CD8-positive, alpha-beta memory T cell (primary cell): Measurements from ENCODE around the gene RNU1-1. TPM values are rescaled to one million over a fixed set of nuclear protein-coding genes. Genes with fewer than 3 reads are reported as not detected.

Experiments
- CTCF ChIA-PET: fragments of 350-600 bp; sonication (Branson Sonifier 250); formaldehyde crosslinking; loops from one replicate; lab custom pipeline; 2021; ENCODE audit warnings: antibody characterized with exemption; lab: Charles Lee
- POLR2A ChIA-PET: fragments of 350-600 bp; sonication (Branson Sonifier 250); formaldehyde crosslinking; loops from one replicate; lab custom pipeline; 2021; ENCODE audit warnings: antibody characterized with exemption; lab: Charles Lee
- DNase-seq, 5 donors: peaks; one replicate each; pipeline versions ENCODE4 v3.0.0 to v3.0.0-alpha.2; 2020 to 2022; ENCODE audit warnings: mixed read lengths in 1 of 5
- H3K27ac ChIP-seq: one replicate; pipeline ENCODE4 v1.7.0; 2013; ENCODE audit warnings: low read depth, mild to moderate bottlenecking, low read length, moderate library complexity
- H3K27me3 ChIP-seq: 2 replicates; pipeline ENCODE4 v1.7.0; 2013; ENCODE audit warnings: low read length, mild to moderate bottlenecking; ENCODE audit not compliant: insufficient read depth, poor library complexity, severe bottlenecking
- H3K36me3 ChIP-seq: 2 replicates; pipeline ENCODE4 v1.7.0; 2013; ENCODE audit warnings: mild to moderate bottlenecking, low read length, moderate library complexity; ENCODE audit not compliant: insufficient read depth
- H3K4me1 ChIP-seq: 2 replicates; pipeline ENCODE4 v1.7.0; 2013; ENCODE audit warnings: mild to moderate bottlenecking, low read length, moderate library complexity; ENCODE audit not compliant: insufficient read depth
- H3K4me3 ChIP-seq: 2 replicates; pipeline ENCODE4 v1.7.0; 2013; ENCODE audit warnings: mild to moderate bottlenecking, low read length
- H3K9me3 ChIP-seq: 2 replicates; pipeline ENCODE4 v1.7.0; 2013; ENCODE audit warnings: mild to moderate bottlenecking, low read length
- H3K27ac Mint-ChIP-seq, 8 donors: one replicate each; pipeline ENCODE4 v1.8.0; 2020 to 2021; ENCODE audit warnings: mixed read lengths in 8 of 8, mild to moderate bottlenecking in 6 of 8, inconsistent platforms in 3 of 8, moderate library complexity in 3 of 8
- H3K27me3 Mint-ChIP-seq, 2 donors: one replicate each; pipeline ENCODE4 v1.8.0; 2020 to 2021; ENCODE audit warnings: mixed read lengths in 2 of 2, mild to moderate bottlenecking in 1 of 2, moderate library complexity in 1 of 2
- H3K36me3 Mint-ChIP-seq, 3 donors: one replicate each; pipeline ENCODE4 v1.8.0; 2020 to 2021; ENCODE audit warnings: mixed read lengths in 3 of 3, inconsistent platforms in 1 of 3, mild to moderate bottlenecking in 1 of 3
- H3K4me1 Mint-ChIP-seq, 3 donors: one replicate each; pipeline ENCODE4 v1.8.0; 2020 to 2021; ENCODE audit warnings: mixed read lengths in 3 of 3, inconsistent platforms in 1 of 3, mild to moderate bottlenecking in 1 of 3
- H3K4me3 Mint-ChIP-seq, 7 donors: one replicate each; pipeline ENCODE4 v1.8.0; 2020 to 2021; ENCODE audit warnings: mixed read lengths in 7 of 7, mild to moderate bottlenecking in 6 of 7, moderate library complexity in 4 of 7, inconsistent platforms in 2 of 7
- H3K9me3 Mint-ChIP-seq, 5 donors: one replicate each; pipeline ENCODE4 v1.8.0; 2020 to 2022; ENCODE audit warnings: mixed read lengths in 5 of 5, mild to moderate bottlenecking in 3 of 5, moderate library complexity in 2 of 5, inconsistent platforms in 1 of 5
- polyA plus RNA-seq: library from polyadenylated mRNA; unstranded; fragments of 300-500 nt; fragmentation: Illumina TruSeq; gene quantifications from one replicate; pipeline ENCODE4 v1.2.3, GENCODE V29; 2021
- total RNA-seq, 2 experiments: library from RNA; stranded (reverse); gene quantifications; one replicate each; pipeline ENCODE4 v1.2.3, GENCODE V29; 2021

RNU1-1 gene
- total and polyA plus RNA-seq, 3 experiments from 2014 or later = 1,293 to 1,300 TPM; not detected in 1

DNA sequence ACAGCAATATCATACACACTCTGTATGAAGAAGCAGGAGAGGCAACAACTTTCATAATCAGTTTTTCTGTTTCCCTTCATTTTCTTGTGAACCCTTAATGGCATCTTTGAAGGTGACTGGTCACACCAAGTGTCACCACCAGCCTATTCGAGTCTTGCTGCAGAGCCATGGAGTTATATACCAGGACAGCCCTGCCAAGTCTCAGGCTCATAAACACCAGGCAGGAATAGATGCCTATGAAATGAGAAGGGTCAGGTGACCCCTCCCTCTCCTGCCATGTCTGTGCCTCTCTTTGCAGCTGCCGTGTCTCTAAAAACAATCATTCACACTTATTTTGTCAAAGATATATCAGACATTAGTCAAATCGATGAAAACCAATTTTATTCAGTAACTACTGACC lies 45.5 kb downstream of the RNU1-1 start:
- no peaks in the 10 kb centered on the region for H3K9me3 ChIP-seq
- Mint-ChIP-seq H3K9me3 (no peaks in the 10 kb centered on the region), H3K4me1 (peaks cover 3 to 17% (median 8%) of the 10 kb centered on the region in 3 donors), H3K36me3 (peaks cover 5 to 55% (median 12%) of the 10 kb centered on the region in 3 donors), H3K27ac (peak overlapping the region in 2 of 8 donors; percentile 5 to 6), H3K27me3 (no peaks in the 10 kb centered on the region), H3K4me3 (no peak overlapping the region)
- no peak for DNase-seq
- no peaks in the 10 kb centered on the region for H3K27me3 ChIP-seq
- CTCF ChIA-PET = no interaction called here
- POLR2A ChIA-PET = no interaction called here
- no peak overlapping the region for H3K27ac ChIP-seq
- no peaks in the 10 kb centered on the region for H3K4me1 ChIP-seq
- peaks cover 12% of the 10 kb centered on the region for H3K36me3 ChIP-seq
- H3K4me3 ChIP-seq = no peak overlapping the region

DNA sequence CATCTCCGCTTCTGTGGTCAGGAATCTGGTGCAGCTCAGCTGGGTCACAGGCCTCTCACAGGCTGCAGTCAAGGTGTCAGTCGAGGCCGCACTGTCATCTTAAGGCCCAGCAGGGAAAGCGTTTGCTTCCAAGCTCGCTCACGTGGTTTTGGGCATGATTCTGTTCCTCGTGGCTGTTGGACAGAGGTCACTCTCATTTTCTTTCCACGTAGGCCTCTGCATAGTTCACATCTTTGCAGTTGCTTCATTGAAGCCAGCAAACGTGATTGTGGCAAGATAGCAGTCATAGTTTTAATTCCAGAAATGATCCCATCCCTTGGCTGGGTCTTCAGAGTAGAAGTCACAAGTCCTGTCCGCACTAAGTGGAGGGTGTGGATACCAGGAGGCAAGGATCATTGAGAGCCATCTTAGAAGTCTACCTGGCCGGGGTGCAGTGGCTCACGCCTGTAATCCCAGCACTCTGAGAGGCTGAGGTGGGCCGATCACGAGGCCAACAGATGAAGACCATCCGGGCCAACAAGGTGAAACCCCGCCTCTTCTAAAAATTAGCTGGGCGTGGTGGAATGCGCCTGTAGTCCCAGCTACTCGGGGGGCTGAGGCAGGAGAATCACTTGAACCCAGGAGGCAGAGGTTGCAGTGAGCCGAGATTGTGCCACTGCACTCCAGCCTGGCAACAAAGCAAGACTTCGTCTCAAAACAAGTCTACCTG lies 49.0 kb downstream of the RNU1-1 start:
- peaks cover 4 to 20% (median 17%) of the 10 kb centered on the region in 3 donors for H3K4me1 Mint-ChIP-seq
- no peaks in the 10 kb centered on the region for H3K27me3 Mint-ChIP-seq
- no peak overlapping the region for H3K4me3 ChIP-seq
- no peak overlapping the region for H3K4me3 Mint-ChIP-seq
- H3K9me3 ChIP-seq = no peaks in the 10 kb centered on the region
- H3K9me3 Mint-ChIP-seq = no peaks in the 10 kb centered on the region
- CTCF ChIA-PET = no interaction called here
- POLR2A ChIA-PET = no interaction called here
- peak overlapping the region in 1 of 8 donors; percentile 79 for H3K27ac Mint-ChIP-seq
- H3K4me1 ChIP-seq = no peaks in the 10 kb centered on the region
- H3K27me3 ChIP-seq = no peaks in the 10 kb centered on the region
- DNase-seq = no peak
- no peak overlapping the region for H3K27ac ChIP-seq
- H3K36me3 Mint-ChIP-seq = peaks cover 0 to 66% (median 5%) of the 10 kb centered on the region in 3 donors
- H3K36me3 ChIP-seq = peaks cover 11% of the 10 kb centered on the region

Other genes starting within 250 kb of the RNU1-1 start
- 10 to 100 TPM; 15.7 to 16.9 TPM for gene FBXO42, start 161.8 kb downstream of the RNU1-1 start, total RNA-seq
- gene FBXO42, start 161.8 kb downstream of the RNU1-1 start, polyA plus RNA-seq = 23.8 TPM
- gene SZRD1, start 147.0 kb downstream of the RNU1-1 start, total RNA-seq = 100 to 1,000 TPM; 208 to 216 TPM
- 49.2 TPM for gene SZRD1, start 147.0 kb downstream of the RNU1-1 start, polyA plus RNA-seq
- gene SPATA21, start 76.9 kb downstream of the RNU1-1 start, total RNA-seq = not detected
- gene SPATA21, start 76.9 kb downstream of the RNU1-1 start, polyA plus RNA-seq = not detected
- gene NECAP2, start 73.6 kb downstream of the RNU1-1 start, total RNA-seq = 10 to 100 TPM; 79.4 to 80.5 TPM
- 170 TPM for gene NECAP2, start 73.6 kb downstream of the RNU1-1 start, polyA plus RNA-seq
- 1 to 10 TPM; 7.6 to 7.9 TPM for gene NBPF1, start 99.3 kb upstream of the RNU1-1 start, total RNA-seq
- gene NBPF1, start 99.3 kb upstream of the RNU1-1 start, polyA plus RNA-seq = 9.7 TPM
- gene RNU1-3, start 152.7 kb upstream of the RNU1-1 start, total RNA-seq = 1,000 to 10,000 TPM; 1,293 to 1,300 TPM
- not detected for gene RNU1-3, start 152.7 kb upstream of the RNU1-1 start, polyA plus RNA-seq
- 1,000 to 10,000 TPM; 1,293 to 1,300 TPM for gene RNU1-4, start 226.2 kb upstream of the RNU1-1 start, total RNA-seq
- not detected for gene RNU1-4, start 226.2 kb upstream of the RNU1-1 start, polyA plus RNA-seq